RWPE2 (cell line): ENCODE results near the gene OR5T2.

Experiments used
- ATAC-seq: fragments of 200-7000 bp; cut with Tn5 transposase; 3 replicates; pipeline ENCODE4 v1.9.1; 2021; ENCODE audit warnings: low read depth
- DNase-seq: peaks from one replicate; pipeline ENCODE4 v3.0.0-alpha.2; 2020; ENCODE audit warnings: low spot score
- H3K27ac ChIP-seq: fragments of 450-650 bp; 2 replicates; pipeline ENCODE4 v1.5.1; 2017; ENCODE audit warnings: mild to moderate bottlenecking; ENCODE audit not compliant: poor library complexity, severe bottlenecking
- H3K27me3 ChIP-seq: fragments of 250-450 bp; sonication (Bioruptor Pico); 2 replicates; pipeline ENCODE4 v1.5.1; 2021; ENCODE audit warnings: mild to moderate bottlenecking, moderate library complexity; ENCODE audit not compliant: insufficient read depth, poor library complexity, severe bottlenecking
- H3K36me3 ChIP-seq: fragments of 250-450 bp; sonication (Bioruptor Pico); 2 replicates; pipeline ENCODE4 v1.5.1; 2020; ENCODE audit warnings: low read depth, mild to moderate bottlenecking, moderate library complexity
- H3K4me1 ChIP-seq: fragments of 250-450 bp; sonication (Bioruptor Pico); 2 replicates; pipeline ENCODE4 v1.5.1; 2021; ENCODE audit warnings: mild to moderate bottlenecking, moderate library complexity; ENCODE audit not compliant: insufficient read depth, poor library complexity, severe bottlenecking
- H3K4me3 ChIP-seq: fragments of 250-450 bp; sonication (Bioruptor Pico); 2 replicates; pipeline ENCODE4 v1.5.1; 2021; ENCODE audit warnings: mild to moderate bottlenecking, moderate library complexity; ENCODE audit not compliant: severe bottlenecking
- H3K9me3 ChIP-seq: fragments of 250-450 bp; sonication (Bioruptor Pico); 2 replicates; pipeline ENCODE4 v1.5.1; 2021; ENCODE audit warnings: mild to moderate bottlenecking, moderate library complexity; ENCODE audit not compliant: severe bottlenecking
- TF ChIP-seq, protein P1 (sequence below): fragments of 450-650 bp; IDR thresholded peaks from one replicate; pipeline ENCODE4 v1.5.1; 2017; ENCODE audit warnings: mild to moderate bottlenecking, moderate library complexity; ENCODE audit not compliant: poor library complexity, severe bottlenecking

Gene OR5T2

DNA sequence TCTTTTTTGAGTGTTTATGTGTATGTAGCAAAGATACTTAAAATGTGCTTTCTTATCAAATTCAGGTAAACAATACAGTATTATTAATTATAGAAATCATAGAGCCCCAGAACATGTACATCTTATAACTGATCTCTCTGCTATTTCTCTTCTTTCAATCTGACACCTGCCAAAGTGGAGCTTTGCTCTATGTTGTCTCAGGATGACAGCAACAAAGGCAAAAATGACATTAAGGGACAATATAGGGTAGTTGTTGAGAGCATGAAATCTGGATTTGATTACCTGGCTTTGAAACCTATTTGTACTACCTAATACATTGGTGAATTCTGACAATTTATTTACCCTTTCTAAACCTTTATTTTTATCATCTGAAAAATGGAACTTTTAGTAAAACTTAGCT lies 50.6 kb downstream of the OR5T2 start:
- TF ChIP-seq, protein P1, sequence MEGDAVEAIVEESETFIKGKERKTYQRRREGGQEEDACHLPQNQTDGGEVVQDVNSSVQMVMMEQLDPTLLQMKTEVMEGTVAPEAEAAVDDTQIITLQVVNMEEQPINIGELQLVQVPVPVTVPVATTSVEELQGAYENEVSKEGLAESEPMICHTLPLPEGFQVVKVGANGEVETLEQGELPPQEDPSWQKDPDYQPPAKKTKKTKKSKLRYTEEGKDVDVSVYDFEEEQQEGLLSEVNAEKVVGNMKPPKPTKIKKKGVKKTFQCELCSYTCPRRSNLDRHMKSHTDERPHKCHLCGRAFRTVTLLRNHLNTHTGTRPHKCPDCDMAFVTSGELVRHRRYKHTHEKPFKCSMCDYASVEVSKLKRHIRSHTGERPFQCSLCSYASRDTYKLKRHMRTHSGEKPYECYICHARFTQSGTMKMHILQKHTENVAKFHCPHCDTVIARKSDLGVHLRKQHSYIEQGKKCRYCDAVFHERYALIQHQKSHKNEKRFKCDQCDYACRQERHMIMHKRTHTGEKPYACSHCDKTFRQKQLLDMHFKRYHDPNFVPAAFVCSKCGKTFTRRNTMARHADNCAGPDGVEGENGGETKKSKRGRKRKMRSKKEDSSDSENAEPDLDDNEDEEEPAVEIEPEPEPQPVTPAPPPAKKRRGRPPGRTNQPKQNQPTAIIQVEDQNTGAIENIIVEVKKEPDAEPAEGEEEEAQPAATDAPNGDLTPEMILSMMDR = no peak
- H3K27me3 ChIP-seq = no peaks in the 10 kb centered on the region
- H3K4me1 ChIP-seq = no peaks in the 10 kb centered on the region
- DNase-seq (no peak), ATAC-seq (no peak)
- H3K36me3 ChIP-seq = no peaks in the 10 kb centered on the region
- H3K27ac ChIP-seq = no peak overlapping the region
- H3K4me3 ChIP-seq = no peak overlapping the region
- H3K9me3 ChIP-seq = no peaks in the 10 kb centered on the region
